GM18870 (cell line): Measurements from ENCODE around the gene IGF2BP1.
"Not testable (repeated sequence)": the region's sequence is repeated elsewhere in the genome, so short reads cannot be mapped to it uniquely, and the experiment has no call there.

Experiments
- ATAC-seq: cut with Tn5 transposase; IDR thresholded peaks from one replicate; pipeline ENCODE4 v1.9.1; 2021; ENCODE audit warnings: moderate library complexity; ENCODE audit not compliant: unreplicated experiment

The IGF2BP1 gene

GRCh38 chr17:49016775-49017463, 19.7 kb downstream of the IGF2BP1 start:
- no peak for ATAC-seq

DNA sequence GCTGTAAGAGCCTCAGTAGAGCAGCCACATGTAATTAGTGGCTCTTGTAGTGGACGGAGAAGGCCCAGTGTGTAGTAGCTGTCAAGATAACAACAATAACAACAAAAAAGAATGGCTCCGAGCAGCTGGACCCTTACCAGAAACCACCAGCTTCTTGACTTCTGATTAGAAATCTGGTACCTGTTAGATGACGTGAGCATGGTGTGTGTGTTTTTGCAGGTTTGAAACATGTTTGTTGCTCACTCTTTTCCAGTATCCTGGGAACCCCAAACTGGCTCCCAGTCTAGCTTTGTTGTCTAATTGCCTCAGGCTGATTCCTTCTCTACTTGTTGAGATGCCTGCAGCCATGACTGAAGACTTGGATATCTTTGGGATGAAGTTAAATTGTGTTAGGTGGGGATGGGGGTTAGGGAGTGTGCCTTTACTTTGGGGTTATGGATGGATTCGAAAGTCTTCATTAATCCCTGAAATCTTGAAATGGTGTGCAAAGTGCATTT, 21.0 kb downstream of the IGF2BP1 start:
- no peak for ATAC-seq

GRCh38 chr17:49018748-49019147, 21.6 kb downstream of the IGF2BP1 start:
- ATAC-seq, result no peak

GRCh38 chr17:49020609-49021008, 23.4 kb downstream of the IGF2BP1 start:
- no peak for ATAC-seq

GRCh38 chr17:49021095-49021767, 24.0 kb downstream of the IGF2BP1 start:
- no peak for ATAC-seq

GRCh38 chr17:49021768-49022103, 24.6 kb downstream of the IGF2BP1 start:
- no peak for ATAC-seq

- no peak for ATAC-seq
Observed at GRCh38 chr17:49022391-49022941, 25.3 kb downstream of the IGF2BP1 start.

GRCh38 chr17:49024523-49024922, 27.3 kb downstream of the IGF2BP1 start:
- no peak for ATAC-seq

- ATAC-seq, result not testable (repeated sequence)
Observed at GRCh38 chr17:49026447-49026846, 29.3 kb downstream of the IGF2BP1 start.

GRCh38 chr17:49028271-49028670, 31.1 kb downstream of the IGF2BP1 start:
- no peak for ATAC-seq

GRCh38 chr17:49029801-49030200, 32.6 kb downstream of the IGF2BP1 start:
- ATAC-seq, result no peak

DNA sequence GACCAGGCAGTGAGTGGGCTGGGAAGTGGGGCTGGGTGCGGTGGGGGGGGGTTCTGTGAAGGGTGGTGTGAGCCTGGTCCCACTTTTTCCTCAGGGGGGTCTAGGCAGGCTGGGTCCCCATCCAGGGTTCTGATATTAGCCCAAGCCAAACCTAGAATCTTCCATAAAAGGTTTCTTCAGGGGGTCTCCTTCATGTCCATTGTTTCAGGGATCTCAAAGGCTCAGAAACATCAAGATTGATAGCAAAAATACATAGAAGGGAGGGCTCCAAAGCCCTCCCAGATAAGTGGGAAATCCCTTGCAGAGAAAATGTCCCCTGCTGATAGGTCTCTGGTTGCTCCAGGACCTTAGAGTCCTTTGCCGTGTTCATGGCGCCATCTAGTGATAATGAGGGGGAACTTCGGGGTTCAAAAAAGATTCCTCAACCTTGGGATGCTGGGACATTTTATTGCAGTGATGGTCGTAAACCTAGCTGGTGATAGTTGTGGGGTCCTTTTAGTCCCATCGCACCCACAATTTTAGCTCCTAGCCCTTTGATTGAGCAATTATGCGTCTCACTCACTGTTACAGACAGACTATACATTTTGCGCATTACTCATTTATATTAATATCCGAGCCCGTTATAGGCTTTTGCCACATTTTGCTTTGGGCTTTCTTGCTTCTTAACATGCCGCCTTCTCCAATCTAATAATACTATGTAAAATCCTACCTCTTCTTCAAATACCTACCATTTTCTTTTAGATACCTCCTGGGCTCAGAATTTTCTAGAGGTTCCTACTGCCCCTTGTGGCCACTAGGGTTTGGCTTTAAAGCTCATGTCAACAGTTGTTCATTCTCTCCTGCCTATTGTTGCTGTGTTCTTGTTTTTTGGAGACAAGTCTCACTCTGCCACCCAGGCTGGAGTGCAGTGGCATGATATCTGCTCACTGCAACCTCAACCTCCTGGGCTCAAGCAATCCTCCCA, 35.1 kb downstream of the IGF2BP1 start:
- ATAC-seq, result no peak

GRCh38 chr17:49035470-49036269, 38.5 kb downstream of the IGF2BP1 start:
- ATAC-seq, result no peak

DNA sequence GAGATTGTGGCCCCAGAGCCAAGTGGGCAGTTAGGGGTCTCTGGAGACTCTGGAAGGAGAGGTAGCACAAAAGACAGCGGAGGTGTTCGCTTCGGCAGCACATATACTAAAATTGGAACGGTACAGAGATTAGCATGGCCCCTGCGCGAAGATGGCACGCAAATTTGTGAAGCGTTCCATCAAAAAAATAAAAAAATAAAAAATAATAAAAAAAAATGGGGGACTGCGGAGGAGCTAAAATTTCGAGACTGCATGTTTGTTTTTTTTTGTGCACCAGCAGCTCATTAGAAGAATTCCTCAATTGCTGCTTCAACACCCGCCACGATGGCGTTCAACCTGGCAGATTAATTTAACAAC, 39.1 kb downstream of the IGF2BP1 start:
- ATAC-seq, result no peak

- no peak for ATAC-seq
Observed at GRCh38 chr17:49038138-49038537, 41.0 kb downstream of the IGF2BP1 start.

DNA sequence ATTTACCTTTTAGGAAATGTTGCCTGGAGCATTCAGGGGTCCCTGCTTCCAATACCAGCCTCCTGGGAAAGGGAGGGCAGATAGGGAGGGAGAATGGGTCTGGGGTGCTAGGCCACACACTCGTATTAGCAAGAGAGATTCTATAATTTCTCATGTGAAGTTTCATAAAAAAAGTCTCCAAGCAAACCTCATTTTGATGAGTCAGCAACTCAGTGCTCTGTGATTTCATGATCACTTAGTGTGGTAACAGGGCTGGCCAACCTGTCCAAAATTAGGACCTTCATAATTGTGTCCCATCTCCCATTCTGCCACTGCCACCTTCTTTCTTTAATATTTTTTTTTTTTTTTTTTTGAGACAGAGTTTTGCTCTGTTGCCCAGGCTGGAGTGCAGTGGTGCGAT, 41.4 kb downstream of the IGF2BP1 start:
- no peak for ATAC-seq

GRCh38 chr17:49039518-49039917, 42.3 kb downstream of the IGF2BP1 start:
- ATAC-seq, result not testable (repeated sequence)

DNA sequence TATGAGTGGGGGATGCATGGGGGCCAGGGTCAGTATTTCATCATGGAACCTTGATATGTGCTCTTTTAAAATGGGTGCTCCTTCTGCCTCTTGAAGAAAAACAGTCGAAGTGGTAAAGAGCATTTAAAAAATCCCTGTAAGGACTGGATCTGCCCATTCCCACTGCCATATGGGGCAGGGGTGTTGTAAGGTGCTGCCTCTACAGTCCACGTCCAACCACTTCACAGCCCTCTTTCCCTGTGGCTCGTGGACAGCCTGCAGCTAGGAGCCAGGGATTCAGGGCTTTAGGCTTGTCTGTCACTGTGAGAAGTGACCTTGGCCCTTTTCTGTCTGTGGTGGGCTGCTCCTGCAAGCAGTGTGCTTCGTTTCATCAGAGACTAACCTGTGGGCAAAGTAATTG, 44.3 kb downstream of the IGF2BP1 start:
- ATAC-seq, result no peak

DNA sequence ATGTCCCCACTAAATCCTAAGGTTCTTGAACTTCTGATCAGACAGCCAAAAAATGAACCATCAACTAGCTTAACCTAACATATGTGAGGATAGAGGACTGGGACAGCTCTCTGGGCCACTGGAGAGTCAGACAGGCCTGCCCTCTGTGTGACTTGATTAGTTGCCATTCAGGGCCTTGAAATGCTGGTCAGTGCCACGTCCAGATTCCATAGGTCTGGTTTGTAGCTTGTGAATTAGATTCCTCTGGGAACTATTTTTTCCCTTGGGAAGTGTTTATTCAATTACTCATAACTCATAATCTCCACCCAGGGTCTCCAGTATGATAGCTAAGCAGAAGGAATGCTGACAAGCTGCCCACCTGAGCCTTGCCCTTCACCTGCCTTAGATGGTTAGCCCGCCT, 48.2 kb downstream of the IGF2BP1 start:
- no peak for ATAC-seq

- ATAC-seq, result no peak
Observed at GRCh38 chr17:49046912-49047311, 49.7 kb downstream of the IGF2BP1 start.
